Spleen (tissue), 11 donors: ENCODE data around the gene CD274. TPM values are rescaled to one million over a fixed set of nuclear protein-coding genes. Genes with fewer than 3 reads are reported as not detected.

Experiments
- DNase-seq: peaks from one replicate; pipeline ENCODE4 v3.0.0-alpha.2; 2020
- H3K27ac ChIP-seq, 8 donors: fragments of 200-600 bp; sonication (generic) in 7 of 8; 1 replicate in 4 of 8; 2 replicates in 4 of 8; pipeline versions ENCODE4 v1.5.0 to v1.8.0; 2016 to 2021; ENCODE audit warnings: inconsistent platforms in 4 of 8, mild to moderate bottlenecking in 4 of 8, moderate library complexity in 1 of 8
- H3K27me3 ChIP-seq, 7 donors: fragments of 200-600 bp; sonication (generic) in 6 of 7; replicated peaks in 1 of 7; 1 replicate in 4 of 7; 2 replicates in 3 of 7; pipeline versions ENCODE4 v1.5.0 to v1.8.0; 2016 to 2021; ENCODE audit warnings: inconsistent platforms in 3 of 7, mild to moderate bottlenecking in 1 of 7
- H3K36me3 ChIP-seq, 6 donors: fragments of 200-600 bp; sonication (generic) in 5 of 6; 1 replicate in 4 of 6; 2 replicates in 2 of 6; pipeline versions ENCODE4 v1.5.0 to v1.8.0; 2016 to 2021; ENCODE audit warnings: inconsistent platforms in 2 of 6
- H3K4me1 ChIP-seq, 6 donors: fragments of 200-600 bp; sonication (generic) in 5 of 6; 1 replicate in 3 of 6; 2 replicates in 3 of 6; pipeline versions ENCODE4 v1.5.0 to v1.8.0; 2016 to 2021; ENCODE audit warnings: inconsistent platforms in 3 of 6
- H3K4me3 ChIP-seq, 8 donors: fragments of 200-600 bp; sonication (generic) in 7 of 8; 1 replicate in 4 of 8; 2 replicates in 4 of 8; pipeline versions ENCODE4 v1.5.0 to v1.8.0; 2016 to 2021; ENCODE audit warnings: inconsistent platforms in 4 of 8, mild to moderate bottlenecking in 4 of 8, moderate library complexity in 2 of 8
- H3K9me3 ChIP-seq, 8 donors: fragments of 200-600 bp; sonication (generic) in 7 of 8; 1 replicate in 4 of 8; 2 replicates in 4 of 8; pipeline versions ENCODE4 v1.5.0 to v1.8.0; 2016 to 2021; ENCODE audit warnings: inconsistent platforms in 4 of 8
- POLR2A ChIP-seq, 3 donors: fragments of 450-650 bp; IDR thresholded peaks; one replicate each; pipeline ENCODE4 v1.5.1; 2017; ENCODE audit warnings: antibody characterized with exemption in 3 of 3, mild to moderate bottlenecking in 1 of 3
- POLR2AphosphoS5 ChIP-seq, 3 donors: sonication (generic); formaldehyde crosslinking; IDR thresholded peaks; one replicate each; pipeline ENCODE4 v1.5.1; 2017; ENCODE audit warnings: antibody characterized with exemption in 3 of 3
- WGBS, 5 donors: extraction: QIAGEN DNeasy Blood & Tissue Kit in 3 of 5; methylation state at CpG; one replicate each; pipeline versions ENCODE4 v1.1.5 to v1.1.7; 2013 to 2018; 5-methylcytosine and 5-hydroxymethylcytosine counted together
- intact Hi-C: fragments of 100-400 bp; cut with DNase I; formaldehyde crosslinking; loops from one replicate; pipeline ENCODE4 v1.15.0; 2023; ENCODE audit warnings: low total_unique reads
- polyA plus RNA-seq, 3 donors: library from polyadenylated mRNA; stranded (reverse); fragments of 200-250 nt; gene quantifications; one replicate each; pipeline ENCODE4 v1.2.1, GENCODE V29; 2013
- total RNA-seq, 7 donors: library from RNA; depleted of rRNA in 3 of 7; stranded (reverse); fragments of >200 nt in 3 of 7; fragmentation: NEBNext Ultra II Directional in 4 of 7; extraction: Animal tissue kit (Norgen Biotek cat#: 25700) in 4 of 7; gene quantifications; one replicate each; pipeline versions ENCODE4 v1.1.0 to v1.2.1, GENCODE V29; 2016 to 2021
- TF ChIP-seq, protein P1 (sequence below), 11 experiments: fragments of 200-600 bp in 7 of 11; fragments of 450-650 bp in 4 of 11; sonication (generic) in 4 of 11; IDR thresholded peaks in 8 of 11; conservative IDR thresholded peaks in 3 of 11; 1 replicate in 7 of 11; 2 replicates in 4 of 11; pipeline versions ENCODE4 v1.4.0 to v1.8.0; 2016 to 2021; ENCODE audit warnings: antibody characterized with exemption in 11 of 11, inconsistent platforms in 4 of 11, mild to moderate bottlenecking in 1 of 11
- donor health status: healthy with polysubstance abuse.
- donor health status: DM: no; HTN: no; CAD: no; lungs with moderate emphysema.
- donor health status: DM: no; HTN: no; CAD: no.
- donor health status: Bipolar disorder and iron deficiency.
- donor health status: healthy.
- donor health status: DM: no; HTN: no; CAD: no.
- donor health status: DM: yes; HTN: yes; CAD: no.

CD274 gene
- total and polyA plus RNA-seq, 10 donors = 1.8 to 34.8 (median 25.5) TPM

DNA sequence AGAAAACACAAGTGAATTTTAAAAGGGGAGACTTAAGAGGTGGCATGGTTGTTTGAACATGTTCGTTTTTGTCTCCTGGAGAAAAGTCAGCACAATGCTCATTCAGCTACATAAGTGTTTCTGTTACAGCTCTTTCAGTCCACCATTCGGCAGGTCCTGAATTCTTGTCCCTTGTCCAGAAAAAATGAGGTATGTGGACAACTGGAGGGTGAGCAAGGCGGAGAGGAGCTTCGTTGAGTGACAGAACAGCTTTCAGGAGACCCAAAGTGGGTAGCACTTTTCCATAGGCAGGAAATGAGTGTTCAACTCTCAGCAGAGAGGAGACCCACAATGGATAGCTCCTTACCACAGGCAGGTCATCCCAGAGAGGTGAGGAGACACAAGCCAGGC lies 64.9 kb downstream of the CD274 start:
- Histone ChIP-seq H3K27ac (no peak overlapping the region), H3K4me1 (peaks cover 1 to 58% (median 19%) of the 10 kb centered on the region in 6 donors), H3K4me3 (no peak overlapping the region), H3K9me3 (no peaks in the 10 kb centered on the region), H3K27me3 (no peaks in the 10 kb centered on the region), H3K36me3 (peaks cover 0 to 11% (median 0%) of the 10 kb centered on the region in 6 donors)
- 87 to 94% (median 93%) methylated on average over 4 of the region's 4 CpGs for WGBS, 5 donors
- intact Hi-C loops = no loop called here
- no peak for DNase-seq
- no peak for TF ChIP-seq POLR2A (IDR thresholded peaks at IDR 0.05)
- TF ChIP-seq POLR2AphosphoS5 (IDR thresholded peaks at IDR 0.05) = no peak
- TF ChIP-seq, protein P1, sequence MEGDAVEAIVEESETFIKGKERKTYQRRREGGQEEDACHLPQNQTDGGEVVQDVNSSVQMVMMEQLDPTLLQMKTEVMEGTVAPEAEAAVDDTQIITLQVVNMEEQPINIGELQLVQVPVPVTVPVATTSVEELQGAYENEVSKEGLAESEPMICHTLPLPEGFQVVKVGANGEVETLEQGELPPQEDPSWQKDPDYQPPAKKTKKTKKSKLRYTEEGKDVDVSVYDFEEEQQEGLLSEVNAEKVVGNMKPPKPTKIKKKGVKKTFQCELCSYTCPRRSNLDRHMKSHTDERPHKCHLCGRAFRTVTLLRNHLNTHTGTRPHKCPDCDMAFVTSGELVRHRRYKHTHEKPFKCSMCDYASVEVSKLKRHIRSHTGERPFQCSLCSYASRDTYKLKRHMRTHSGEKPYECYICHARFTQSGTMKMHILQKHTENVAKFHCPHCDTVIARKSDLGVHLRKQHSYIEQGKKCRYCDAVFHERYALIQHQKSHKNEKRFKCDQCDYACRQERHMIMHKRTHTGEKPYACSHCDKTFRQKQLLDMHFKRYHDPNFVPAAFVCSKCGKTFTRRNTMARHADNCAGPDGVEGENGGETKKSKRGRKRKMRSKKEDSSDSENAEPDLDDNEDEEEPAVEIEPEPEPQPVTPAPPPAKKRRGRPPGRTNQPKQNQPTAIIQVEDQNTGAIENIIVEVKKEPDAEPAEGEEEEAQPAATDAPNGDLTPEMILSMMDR (IDR thresholded peaks at IDR 0.05 in 8 of 11, conservative IDR thresholded peaks at IDR 0.05 in 3 of 11) = no peak

GRCh38 chr9:5516453-5517220 lies 66.3 kb downstream of the CD274 start:
- no peaks in the 10 kb centered on the region for H3K9me3 ChIP-seq
- WGBS, 5 donors = 92 to 95% (median 93%) methylated on average over 8 to 10 of the region's 10 CpGs
- H3K27ac ChIP-seq = no peak overlapping the region
- intact Hi-C loops = no loop called here
- no peaks in the 10 kb centered on the region for H3K27me3 ChIP-seq
- no peak for TF ChIP-seq POLR2A (IDR thresholded peaks at IDR 0.05)
- TF ChIP-seq, protein P1 (IDR thresholded peaks at IDR 0.05 in 8 of 11, conservative IDR thresholded peaks at IDR 0.05 in 3 of 11) = no peak
- TF ChIP-seq POLR2AphosphoS5 (IDR thresholded peaks at IDR 0.05) = no peak
- no peak overlapping the region for H3K4me3 ChIP-seq
- DNase-seq = no peak
- peaks cover 0 to 44% (median 9%) of the 10 kb centered on the region in 6 donors for H3K4me1 ChIP-seq
- peaks cover 0 to 11% (median 0%) of the 10 kb centered on the region in 6 donors for H3K36me3 ChIP-seq

DNA sequence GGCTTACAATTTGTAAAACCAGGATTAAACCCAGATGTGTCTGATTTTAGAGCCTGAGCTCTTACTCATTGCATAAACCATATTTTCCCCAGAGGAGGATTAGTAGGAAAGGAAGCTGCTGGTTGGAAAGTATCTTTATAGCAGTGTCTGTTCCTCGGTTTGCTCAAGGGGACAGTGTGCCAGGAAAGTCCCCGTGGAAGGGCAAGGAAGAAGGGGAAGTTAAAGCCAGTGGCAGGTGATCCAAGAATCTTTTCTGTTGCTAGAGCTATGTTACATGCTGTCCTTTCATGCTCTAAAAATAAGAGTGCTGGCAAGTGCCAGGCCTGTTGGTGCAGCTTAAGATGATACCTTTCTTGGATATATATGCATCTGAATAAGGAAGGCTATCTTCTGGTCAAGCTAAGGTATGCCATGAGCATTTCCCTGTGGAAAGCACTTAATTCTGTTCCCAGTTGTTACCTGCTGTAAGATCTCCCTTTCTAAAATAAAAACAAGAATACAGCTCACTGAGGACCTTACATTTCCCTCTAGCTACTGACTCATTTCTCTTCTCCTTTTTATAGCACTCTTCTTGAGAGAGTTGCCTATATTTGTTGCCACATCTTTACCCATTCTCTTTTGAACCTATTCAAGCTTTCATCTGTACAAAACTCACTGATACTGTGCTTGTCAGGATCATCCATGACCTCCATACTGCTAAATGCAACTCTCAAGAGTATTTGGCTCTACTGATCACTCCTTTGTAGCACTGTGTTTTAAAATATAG lies 68.0 kb downstream of the CD274 start:
- peaks cover 0 to 27% (median 0%) of the 10 kb centered on the region in 6 donors for H3K4me1 ChIP-seq
- H3K27me3 ChIP-seq = no peaks in the 10 kb centered on the region
- no peak for TF ChIP-seq POLR2A (IDR thresholded peaks at IDR 0.05)
- TF ChIP-seq, protein P1 (IDR thresholded peaks at IDR 0.05 in 8 of 11, conservative IDR thresholded peaks at IDR 0.05 in 3 of 11) = no peak
- no peak for TF ChIP-seq POLR2AphosphoS5 (IDR thresholded peaks at IDR 0.05)
- no peak overlapping the region for H3K4me3 ChIP-seq
- no peaks in the 10 kb centered on the region for H3K9me3 ChIP-seq
- DNase-seq = no peak
- WGBS, 5 donors = 21 to 53% (median 34%) methylated on average over 2 of the region's 2 CpGs
- intact Hi-C loops = no loop called here
- H3K36me3 ChIP-seq = peaks cover 0 to 22% (median under 1%) of the 10 kb centered on the region in 6 donors
- no peak overlapping the region for H3K27ac ChIP-seq

- Histone ChIP-seq H3K9me3 (no peaks in the 10 kb centered on the region), H3K27me3 (no peaks in the 10 kb centered on the region), H3K27ac (no peak overlapping the region), H3K36me3 (peaks cover 0 to 28% (median 1%) of the 10 kb centered on the region in 6 donors), H3K4me3 (no peak overlapping the region), H3K4me1 (peaks cover 0 to 23% (median 0%) of the 10 kb centered on the region in 6 donors)
- WGBS, 5 donors = 26 to 44% (median 28%) methylated on average over 2 of the region's 2 CpGs
- TF ChIP-seq POLR2AphosphoS5 (IDR thresholded peaks at IDR 0.05) (no peak), POLR2A (IDR thresholded peaks at IDR 0.05) (no peak)
- TF ChIP-seq, protein P1 (IDR thresholded peaks at IDR 0.05 in 8 of 11, conservative IDR thresholded peaks at IDR 0.05 in 3 of 11) = no peak
- DNase-seq = no peak
- intact Hi-C loops = no loop called here
Observed at GRCh38 chr9:5518937-5519319, 68.6 kb downstream of the CD274 start.
